Gastrocnemius medialis (tissue), 4 donors: ENCODE data around the gene KDM2B.
A peak's percentile ranks its signal among the peaks of the same experiment; 100 is the strongest.

Experiments used
- CTCF ChIP-seq, 5 experiments: fragments of 450-650 bp in 3 of 5; fragments of 200-600 bp in 2 of 5; sonication (generic) in 2 of 5; IDR thresholded peaks in 4 of 5; conservative IDR thresholded peaks in 1 of 5; 1 replicate in 4 of 5; 2 replicates in 1 of 5; pipeline ENCODE4 v1.5.1; 2016 to 2019; ENCODE audit warnings: antibody characterized with exemption in 5 of 5, mild to moderate bottlenecking in 3 of 5, moderate library complexity in 3 of 5
- POLR2A ChIP-seq, 2 donors: fragments of 450-650 bp; IDR thresholded peaks; one replicate each; pipeline ENCODE4 v1.6.1; 2017; ENCODE audit warnings: antibody characterized with exemption in 2 of 2, mild to moderate bottlenecking in 2 of 2, moderate library complexity in 2 of 2

GRCh38 chr12:121466794-121467637 is 113.8 kb downstream of the KDM2B start:
- TF ChIP-seq CTCF (IDR thresholded peaks at IDR 0.05 in 4 of 5, conservative IDR thresholded peaks at IDR 0.05 in 1 of 5) (no peak), POLR2A (IDR thresholded peaks at IDR 0.05) (peak; percentile 65 to 75)
